LHCN-M2 (cell line): ENCODE measurements around the gene FUT7. TPM values are rescaled to one million over a fixed set of nuclear protein-coding genes. Genes with fewer than 3 reads are reported as not detected.
"Not testable (repeated sequence)": the region's sequence is repeated elsewhere in the genome, so short reads cannot be mapped to it uniquely, and the experiment has no call there.

Source experiments
- DNase-seq: peaks from one replicate; pipeline ENCODE4 v3.0.0-alpha.2; 2012; ENCODE audit warnings: low read depth
- total RNA-seq: library from RNA; depleted of rRNA; stranded (reverse); fragments of >200 nt; gene quantifications from 2 replicates; pipeline ENCODE4 v1.2.3, GENCODE V29; 2014

FUT7 gene
- total RNA-seq, 1 experiment from 2014 or later, result not detected

DNA sequence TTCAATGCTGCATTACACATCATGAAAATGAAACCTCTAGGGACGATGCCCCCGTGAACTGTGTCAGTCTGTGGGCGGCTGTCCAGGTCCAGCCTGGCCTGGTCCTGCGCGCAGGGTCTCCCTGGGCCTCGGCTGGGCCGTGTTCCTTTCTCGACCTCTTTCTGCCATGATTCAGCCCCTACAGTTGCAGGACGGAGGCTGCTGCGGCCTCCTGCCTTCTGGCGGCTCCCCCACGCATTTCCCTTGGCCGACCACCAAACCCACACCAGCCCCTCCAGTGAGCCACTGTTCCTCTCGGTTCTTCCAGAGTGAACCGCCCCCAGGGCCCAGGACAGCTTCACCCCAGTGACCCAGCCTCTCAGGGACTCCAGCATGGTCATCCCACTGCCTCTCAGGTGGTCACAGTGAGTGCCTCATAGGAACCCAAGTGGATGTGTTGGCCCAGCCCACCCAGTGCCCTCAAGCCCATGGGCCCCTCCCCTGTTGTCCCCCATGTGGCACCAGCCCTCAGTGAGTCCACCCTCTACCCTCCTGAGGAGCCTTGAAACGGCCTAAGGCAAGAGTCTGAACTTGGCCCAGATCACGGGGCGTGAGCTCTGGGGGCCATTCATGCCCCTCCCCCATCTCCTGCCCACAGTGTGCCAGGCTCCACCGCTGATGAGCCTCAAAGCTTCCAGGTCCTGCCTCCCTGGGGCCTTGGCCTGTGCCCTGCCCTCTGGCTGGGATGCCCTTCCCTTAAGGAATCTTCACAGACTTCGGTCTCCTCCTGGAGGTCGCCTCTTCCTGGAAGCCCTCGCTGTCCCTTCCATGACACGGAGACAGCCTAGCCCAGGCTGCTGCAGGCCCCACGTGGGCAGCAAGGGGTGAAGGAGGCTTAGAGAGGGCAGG, 25.5 kb downstream of the FUT7 start:
- DNase-seq, result no peak

DNA sequence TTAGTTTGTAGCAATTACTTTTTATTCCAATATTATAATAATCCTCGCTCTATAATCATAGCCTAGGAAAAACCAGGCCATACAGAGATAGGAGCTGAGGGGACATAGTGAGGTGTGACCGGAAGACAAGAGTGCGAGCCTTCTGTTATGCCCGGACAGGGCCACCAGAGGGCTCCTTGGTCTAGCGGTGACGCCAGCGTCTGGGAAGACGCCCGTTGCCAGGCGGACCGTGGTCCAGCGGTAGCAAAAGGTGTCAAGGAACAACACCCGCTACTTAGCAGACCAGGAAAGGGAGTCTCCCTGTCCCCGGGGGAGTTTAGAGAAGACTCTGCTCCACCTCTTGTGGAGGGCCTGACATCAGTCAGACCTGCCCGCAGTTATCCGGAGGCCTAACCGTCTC, 27.6 kb downstream of the FUT7 start:
- not testable (repeated sequence) for DNase-seq

DNA sequence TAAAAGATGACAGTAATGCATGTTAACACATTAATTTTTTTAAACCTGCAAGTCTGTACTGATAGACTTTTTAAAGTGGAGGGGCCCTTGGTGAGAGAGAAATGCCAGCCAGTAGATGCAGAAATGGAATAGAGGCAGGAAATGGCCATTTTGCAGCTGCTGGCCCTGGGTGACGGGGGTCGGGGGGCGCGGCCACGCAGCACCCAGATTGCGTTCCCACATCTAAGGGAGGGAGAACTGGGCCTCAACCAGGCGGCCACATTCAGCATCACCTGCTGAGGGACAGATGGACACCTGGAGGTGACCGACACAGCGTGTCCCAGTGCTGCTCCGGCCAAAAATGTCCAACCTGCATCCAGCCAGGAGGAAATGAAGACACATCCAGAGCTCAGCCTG, 29.2 kb downstream of the FUT7 start:
- no peak for DNase-seq

DNA sequence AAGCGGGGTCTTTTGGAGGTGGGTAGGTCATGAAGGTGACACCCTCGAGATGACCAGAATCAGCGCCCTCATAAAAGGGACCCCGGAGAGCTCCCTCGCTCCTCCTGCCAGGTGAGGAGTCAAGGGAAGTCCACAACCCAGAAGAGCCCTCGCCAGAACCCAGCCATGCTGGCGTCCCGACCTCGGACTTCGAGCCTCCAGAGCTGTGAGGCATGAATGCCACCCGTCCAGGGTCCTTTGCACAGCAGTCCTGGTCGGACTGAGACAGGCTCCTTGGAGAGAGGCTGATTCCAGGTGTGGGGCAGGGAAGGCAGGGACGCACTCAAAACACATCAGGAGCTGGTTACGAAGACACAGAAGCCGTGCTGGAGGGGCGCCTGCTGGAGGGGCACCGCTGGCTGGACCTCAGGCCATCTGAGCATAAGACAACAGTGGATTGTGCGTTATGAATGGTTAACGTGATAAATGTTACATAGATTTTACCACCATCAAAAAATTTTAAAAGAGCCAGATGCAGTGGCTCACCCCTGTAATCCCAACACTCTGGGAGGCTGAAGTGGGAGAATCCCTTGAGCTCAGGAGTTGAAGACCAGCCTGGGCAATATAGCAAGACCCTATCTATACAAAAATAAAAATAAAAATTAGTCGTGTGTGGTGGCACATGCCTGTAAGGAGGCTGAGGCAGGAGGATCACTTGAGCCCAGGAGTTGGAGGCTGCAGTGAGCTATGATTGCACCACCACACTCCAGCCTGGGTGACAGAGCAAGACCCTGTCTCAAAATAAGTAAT, 29.8 kb downstream of the FUT7 start:
- no peak for DNase-seq

DNA sequence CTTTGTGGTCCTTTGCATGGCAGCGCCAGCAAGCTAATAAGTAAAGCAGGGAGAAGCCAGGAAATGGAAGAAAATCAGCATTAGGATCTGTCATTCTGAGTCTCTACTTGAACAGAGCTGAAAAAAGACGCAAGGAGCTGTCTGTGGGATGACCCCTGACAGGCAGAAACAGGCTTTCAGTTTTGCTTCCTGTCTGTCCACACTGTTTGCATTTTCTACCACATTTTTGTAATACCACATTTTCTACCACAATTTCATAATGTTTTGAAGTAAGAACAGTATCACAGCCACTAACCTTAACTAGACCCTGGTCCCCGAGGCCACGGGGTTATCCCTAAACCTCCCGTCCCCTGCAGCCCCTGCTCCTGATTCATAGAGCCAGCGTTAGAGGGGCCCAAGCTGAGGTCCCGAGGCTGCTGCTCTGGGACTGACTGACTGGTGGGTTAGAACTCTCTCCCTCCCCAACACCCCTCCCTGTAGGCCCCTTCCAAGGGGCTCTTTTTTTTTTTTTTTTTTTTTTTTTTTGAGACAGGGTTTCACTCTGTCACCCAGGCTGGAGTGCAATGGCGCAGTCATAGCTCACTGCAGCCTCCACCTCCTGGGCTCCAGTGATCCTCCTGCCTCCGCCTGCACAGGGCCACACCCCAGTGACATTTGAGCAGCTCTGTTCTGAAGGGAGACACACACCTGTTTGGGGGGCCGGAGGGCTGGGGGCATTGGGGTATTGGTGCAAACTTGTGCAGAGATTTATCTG, 31.5 kb downstream of the FUT7 start:
- DNase-seq, result peak; percentile 68

DNA sequence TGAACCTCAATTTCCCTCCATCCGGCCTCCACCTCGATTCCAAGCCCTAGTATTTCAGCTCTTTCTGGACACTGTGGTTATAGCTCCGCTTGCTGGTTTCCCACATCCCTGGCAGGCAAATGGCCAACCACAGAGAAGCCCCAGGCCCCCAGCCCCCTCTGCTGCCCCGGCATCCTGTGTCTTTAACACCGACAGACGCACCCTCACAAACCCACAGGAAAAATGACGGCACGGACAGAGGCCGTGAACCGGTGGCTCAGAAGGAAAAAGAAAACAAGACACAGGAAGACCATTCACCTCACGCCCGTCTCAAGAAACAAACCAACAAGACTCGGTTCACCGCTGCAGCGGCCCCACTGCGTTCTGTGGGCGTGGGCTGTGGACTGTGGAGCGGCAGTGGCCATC, 34.1 kb downstream of the FUT7 start:
- no peak for DNase-seq

DNA sequence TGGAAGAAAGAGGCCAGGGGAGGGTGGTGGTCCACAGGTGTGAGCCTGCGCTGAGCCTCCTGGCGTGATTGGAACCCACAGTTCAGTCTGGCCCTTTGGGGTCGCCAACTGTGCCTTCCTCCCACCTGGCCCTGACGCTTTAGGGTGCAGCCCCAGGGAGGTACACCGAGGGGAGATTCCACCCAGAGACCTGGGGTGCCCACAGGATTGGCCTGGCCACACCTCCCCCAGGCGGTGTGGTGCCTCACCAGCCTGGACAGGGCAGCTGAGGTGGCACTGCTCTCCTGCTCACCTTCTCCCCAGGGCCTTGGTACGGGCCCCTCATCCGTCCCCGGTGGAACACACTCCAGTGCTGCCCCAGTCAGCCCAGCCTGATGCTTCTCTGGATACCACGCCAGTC, 34.5 kb downstream of the FUT7 start:
- no peak for DNase-seq

DNA sequence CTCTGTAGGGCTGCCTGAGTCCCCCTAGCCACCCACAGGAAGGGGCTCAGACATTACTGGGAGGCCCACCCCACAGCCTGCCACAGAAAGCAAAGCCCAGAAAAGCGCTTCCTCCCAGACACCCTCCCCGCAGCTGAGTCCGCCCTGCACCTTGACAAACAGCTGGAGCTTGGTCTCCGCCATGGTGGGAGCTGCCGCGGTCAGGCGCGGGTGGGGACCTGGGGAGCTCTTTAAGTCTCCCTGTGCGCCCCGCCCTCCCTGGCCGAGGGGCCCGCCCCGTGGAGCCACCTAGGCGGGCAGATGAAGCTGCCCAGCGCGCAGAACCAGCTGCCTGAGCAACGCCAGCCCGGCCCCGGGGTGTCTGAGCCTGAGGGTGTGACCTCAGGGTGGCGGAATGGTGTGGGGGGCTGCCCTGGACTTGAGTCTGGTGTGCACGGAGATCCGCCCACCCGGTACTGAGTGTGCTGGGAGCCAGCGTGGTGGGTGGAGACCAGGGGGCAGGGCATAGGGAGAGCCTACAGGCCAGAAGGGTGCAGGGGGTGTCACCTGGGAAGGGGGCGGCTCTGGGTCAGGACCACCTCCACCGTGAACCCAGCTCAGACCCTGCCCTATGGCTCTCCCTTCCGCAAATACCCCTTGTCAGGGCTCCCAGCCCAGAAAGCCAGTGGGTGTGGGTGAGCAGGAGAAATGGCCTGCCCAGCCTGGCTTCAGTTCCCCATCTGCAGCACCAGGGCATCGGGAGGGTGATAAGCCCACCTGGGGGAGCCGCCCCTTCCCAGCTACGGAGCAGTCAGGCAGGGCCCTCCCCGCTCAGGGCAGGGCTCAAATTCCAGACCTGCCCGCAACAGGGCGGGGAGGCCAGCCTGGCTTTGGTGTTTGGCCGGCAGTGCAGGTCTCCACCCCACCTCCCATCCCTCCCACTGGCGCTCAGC, 35.3 kb downstream of the FUT7 start, which contains the start of gene CLIC3:
Gene CLIC3, minus strand, starts transcription at position 208 of the 932 bp plus-strand sequence. Its CDS starts 25 bp downstream, at position 183.
- no peak for DNase-seq

DNA sequence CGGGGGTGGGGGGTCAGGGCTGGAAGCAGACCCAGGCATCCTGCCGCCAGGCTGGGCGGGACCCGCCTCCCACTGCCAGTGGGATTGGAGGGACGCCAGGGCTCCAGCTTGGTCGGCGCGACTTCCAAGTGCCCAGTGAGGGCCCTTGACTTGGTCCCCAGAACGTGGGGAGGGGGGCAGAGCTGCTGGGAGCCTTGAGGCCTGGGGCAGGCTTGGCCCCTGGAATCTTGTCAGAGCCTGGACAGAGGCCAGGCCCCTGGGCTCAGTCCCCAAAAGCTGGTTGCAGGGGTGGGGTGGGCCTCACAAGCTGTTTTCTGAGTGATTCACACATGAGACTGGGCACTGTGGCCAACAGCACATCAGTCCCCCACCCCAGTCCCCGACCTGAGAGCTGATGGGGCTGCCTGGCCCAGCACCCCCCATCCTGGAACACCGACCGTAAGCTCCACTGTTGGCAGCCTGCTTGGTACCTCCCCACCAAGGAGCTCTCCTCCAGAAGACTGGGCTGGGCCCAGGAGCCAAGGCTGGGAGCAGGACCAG, 36.0 kb downstream of the FUT7 start:
- DNase-seq, result no peak

DNA sequence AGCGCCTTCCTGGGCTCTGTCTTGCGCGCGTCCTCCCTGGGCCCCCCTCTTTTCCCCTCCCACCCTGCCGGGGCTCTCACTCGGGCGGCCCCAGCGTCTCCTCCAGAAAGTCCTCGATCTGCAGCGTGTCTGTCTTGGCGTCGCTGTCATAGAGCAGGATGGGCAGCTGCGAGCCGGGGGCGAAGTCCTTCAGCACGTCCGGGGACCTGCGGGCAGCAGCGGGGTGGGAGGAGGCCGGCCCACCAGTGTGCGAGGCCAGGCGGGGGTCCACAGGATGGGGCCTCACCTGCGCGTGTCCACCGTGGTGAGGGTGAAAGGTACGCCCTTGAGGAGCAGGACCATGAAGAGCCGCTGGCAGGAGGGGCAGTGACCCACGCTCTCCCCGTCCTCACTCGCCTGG, 36.5 kb downstream of the FUT7 start:
- no peak for DNase-seq

DNA sequence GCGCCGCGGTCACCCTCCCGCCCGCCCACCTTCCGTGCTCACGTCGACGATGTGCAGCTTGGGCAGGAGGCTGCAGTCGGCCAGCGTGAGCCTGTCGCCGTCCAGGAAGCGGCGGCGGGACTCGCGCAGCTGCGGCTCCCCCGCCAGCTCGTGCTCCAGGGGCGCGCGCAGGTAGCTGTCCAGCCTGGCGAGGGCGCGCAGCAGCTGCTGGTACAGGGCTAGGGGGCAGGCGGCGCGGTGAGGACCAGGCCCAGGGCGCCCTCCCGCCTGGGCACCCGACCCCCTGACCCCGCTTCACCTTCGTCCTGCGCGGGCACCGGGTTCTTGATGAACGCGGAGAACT, 37.0 kb downstream of the FUT7 start:
- no peak for DNase-seq

DNA sequence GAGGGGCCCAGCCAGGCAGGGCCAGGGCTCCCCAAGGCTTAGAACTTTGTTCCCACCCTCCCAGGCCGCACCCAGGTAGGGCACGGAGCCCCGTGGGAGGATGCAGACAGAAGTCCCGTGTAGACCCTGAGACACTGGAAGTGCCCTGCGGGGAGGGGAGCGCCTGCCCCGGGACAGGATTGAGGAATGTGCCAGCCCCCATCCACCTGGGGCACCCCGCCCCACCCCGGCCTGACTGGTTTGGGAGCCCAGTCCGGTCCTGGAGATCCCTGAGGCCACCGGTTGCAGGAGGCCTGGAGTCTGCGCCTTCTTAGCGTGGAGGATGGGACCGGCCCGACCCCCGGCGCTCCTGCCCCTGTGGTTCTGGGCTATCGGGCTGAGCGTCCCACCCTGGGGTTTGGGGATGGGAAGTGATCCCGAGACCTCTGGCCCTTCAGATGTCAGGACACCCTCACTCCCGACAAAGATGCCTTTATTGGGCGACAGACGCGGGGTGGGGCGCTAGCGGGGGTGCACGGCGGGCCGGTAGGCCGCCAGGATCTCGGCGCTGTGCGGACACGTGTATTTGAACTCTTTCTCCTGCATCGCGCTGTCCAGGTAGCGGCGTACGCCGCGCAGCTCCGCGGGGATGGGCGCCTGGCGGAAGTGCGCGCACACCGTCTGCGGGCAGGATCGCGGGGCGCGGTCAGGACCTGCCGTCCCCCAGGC, 37.6 kb downstream of the FUT7 start:
- no peak for DNase-seq

DNA sequence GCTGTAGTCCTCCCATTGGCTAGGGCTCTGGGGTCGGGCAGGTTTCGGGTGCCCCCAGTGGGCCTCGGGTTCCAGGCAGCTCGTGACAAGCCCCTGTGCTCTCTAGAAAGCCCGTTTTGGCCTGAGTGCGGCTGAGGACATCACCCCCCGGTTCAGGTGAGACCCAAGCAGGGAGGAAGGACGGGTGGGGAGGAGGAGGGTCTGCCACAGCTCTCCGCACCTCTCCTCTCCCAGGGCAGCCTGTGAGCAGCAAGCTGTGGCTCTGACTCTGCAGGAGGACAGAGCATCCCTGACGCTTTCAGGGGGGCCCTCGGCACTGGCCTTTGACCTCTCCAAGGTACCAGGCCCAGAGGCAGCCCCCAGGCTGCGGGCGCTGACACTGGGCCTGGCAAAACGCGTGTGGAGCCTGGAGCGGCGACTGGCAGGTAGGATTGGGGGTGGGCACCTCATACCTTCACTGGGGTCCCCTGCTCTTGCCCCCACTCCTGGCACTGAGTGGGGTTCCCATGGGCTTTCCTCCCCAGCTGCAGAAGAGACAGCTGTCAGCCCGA, 39.0 kb downstream of the FUT7 start:
- DNase-seq, result no peak

DNA sequence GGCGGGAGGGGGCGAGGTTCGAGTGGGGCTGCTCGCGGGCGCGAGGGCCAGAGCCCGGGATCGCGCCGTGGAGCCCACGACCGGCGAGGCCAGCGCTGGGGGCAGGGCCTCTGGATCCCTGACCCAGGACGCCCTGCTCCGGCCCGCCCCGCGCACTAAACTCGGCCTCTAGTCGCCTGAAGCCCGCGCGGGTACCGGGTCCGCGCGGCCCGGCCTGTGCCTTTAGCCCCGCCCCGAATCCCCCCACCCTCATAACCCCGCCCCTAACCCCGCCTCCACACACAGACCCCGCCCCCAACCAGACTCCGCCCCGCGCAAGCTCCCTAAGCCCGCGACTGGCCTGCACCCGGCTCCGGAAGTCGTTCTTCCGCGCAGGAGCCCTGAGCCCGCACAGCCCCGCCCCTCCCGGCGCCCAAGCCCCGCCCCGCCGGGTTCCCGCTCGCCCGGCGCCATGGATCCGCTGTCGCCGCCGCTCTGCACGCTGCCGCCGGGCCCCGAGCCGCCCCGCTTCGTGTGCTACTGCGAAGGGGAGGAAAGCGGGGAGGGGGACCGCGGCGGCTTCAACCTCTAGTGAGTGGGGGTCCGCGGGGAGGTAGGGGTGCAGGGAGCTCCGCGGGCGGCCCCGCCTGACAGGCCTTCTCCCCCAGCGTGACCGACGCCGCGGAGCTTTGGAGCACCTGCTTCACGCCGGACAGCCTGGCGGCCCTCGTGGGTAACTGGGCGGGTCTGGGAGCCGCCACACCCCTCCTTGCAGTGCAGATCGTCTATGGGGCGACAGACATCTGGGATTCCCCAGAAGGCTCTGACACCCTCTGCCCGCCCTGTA, 39.7 kb downstream of the FUT7 start, which contains the start of gene PAXX:
Gene PAXX, plus strand, starts transcription at position 430 of the 826 bp plus-strand sequence. Its CDS starts 22 bp downstream, at position 452.
- DNase-seq, result peak; percentile 76

DNA sequence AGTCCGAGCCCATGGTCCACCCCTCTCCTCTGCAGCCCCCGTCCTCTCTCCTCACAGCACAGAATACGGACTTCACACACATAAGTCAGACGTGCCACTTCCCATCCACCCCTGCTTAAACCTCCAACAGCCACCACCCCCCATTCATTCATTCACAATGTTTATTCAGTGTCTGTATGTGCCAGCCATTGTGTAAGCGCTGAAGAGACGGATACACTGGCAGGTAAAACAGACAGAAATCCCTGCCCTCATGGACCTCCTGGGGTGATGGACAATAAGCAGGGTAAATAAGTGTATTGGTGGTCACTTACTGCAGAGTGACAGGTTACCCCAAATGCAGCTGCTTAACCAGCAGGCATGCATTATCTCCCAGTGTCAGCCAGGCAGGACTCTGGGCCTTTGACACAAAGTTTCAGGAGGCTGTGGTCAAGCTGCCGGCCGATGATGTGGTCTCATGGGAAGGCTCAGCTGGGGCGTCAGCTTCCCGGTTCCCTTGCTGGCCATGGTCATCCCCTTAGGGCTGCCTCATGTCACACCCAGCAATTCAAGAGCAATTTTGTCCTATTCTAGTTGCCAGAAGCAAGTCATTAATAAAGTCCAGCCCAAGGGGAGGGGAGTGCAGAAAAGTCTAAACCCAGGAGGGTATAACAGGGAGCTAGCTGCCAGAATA, 41.5 kb downstream of the FUT7 start:
- no peak for DNase-seq

DNA sequence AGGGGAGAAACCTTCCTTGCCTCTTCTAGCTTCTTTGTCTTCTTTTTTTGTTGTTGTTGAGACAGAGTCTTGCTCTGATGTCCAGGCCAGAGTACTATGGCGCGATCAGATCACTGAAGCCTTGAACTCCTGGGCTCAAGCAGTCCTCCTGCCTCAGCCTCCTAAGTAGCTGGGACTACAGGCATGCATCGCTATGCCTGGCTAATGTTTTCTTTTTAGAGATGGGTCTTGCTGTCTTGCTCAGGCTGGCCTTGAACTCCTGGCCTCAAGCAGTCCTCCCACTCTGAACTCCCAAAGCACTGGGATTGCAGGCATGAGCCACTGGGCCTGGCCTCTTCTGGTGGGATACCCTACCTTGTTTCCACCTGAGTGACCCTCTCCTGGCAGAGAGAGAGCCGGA, 43.0 kb downstream of the FUT7 start:
- DNase-seq, result no peak

DNA sequence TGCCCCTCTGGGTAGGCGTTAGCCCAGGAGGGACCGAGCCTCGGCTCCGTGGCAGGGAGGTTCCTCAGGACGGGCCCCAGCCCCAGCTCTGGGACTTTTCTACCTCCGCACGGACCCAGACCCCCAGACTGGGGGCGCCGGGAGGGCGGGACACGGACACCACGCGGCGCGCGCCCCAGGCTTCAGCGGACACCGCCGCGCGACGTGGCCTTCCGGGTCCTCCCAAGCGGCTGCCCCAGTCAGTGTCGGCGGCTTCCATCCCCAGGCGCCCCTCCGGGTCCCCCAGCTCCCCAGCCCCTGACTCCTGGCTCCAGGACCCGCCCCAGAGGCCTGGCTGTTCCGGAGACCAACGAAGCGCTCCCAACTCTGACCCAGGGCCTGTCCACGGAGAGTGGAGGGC, 46.0 kb downstream of the FUT7 start:
- DNase-seq, result no peak

DNA sequence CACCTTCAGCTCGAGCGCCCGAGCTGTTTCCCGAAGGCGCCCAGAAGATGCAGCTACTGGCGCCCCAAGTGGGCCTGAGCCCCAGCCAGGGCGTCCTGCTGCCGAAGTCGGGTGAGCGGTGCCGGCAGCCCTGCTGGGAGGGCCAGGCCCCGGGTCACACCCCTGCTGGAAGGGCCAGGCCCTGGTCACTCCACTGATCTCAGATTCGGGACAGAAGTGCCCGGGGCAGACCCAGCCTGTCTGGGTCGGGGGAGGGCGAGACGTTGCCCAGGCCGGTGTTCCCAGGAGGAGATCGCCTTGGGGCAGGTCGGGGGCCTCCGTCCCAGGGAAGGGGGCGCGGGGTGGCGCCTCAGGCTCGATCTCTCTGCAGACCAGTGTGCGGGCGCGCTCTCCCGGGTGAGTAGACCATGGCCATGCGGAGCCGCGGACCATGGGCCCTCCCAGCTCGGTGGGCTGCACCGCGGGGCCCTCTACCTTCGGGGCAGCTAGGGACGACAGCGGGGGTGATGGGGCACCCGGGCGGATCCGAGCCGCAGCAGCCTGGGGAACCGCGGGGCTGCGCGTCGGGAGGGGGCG, 46.8 kb downstream of the FUT7 start:
- no peak for DNase-seq
